ENCODE data around the gene SORCS1. TPM values are rescaled to one million over a fixed set of nuclear protein-coding genes. Genes with fewer than 3 reads are reported as not detected.

The SORCS1 gene
- total and polyA plus RNA-seq, 4 donors = 0.08 to 0.21 (median 0.09) TPM; not detected in 1

DNA sequence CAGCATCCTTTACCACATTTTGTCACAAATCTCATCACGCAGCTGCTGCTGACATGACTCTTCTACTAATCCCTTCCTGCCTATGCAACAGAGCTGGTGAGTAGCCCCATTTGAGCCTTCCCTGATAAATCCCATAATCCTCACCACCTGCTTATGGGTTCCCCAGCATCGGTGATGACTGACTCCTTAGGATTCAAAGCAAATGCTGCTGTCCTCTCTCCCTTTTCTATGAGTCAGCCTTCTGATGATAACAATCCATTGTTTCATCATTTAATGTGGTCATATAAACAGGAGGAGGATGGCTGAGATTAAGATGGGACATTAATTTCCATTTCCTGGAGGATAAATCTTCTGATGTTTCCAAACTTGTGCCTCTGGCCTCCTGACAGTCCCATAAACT lies 73.4 kb downstream of the SORCS1 start (continued):
- TF ChIP-seq, protein P1, sequence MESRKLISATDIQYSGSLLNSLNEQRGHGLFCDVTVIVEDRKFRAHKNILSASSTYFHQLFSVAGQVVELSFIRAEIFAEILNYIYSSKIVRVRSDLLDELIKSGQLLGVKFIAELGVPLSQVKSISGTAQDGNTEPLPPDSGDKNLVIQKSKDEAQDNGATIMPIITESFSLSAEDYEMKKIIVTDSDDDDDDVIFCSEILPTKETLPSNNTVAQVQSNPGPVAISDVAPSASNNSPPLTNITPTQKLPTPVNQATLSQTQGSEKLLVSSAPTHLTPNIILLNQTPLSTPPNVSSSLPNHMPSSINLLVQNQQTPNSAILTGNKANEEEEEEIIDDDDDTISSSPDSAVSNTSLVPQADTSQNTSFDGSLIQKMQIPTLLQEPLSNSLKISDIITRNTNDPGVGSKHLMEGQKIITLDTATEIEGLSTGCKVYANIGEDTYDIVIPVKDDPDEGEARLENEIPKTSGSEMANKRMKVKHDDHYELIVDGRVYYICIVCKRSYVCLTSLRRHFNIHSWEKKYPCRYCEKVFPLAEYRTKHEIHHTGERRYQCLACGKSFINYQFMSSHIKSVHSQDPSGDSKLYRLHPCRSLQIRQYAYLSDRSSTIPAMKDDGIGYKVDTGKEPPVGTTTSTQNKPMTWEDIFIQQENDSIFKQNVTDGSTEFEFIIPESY (IDR thresholded peaks at IDR 0.05) = no peak

DNA sequence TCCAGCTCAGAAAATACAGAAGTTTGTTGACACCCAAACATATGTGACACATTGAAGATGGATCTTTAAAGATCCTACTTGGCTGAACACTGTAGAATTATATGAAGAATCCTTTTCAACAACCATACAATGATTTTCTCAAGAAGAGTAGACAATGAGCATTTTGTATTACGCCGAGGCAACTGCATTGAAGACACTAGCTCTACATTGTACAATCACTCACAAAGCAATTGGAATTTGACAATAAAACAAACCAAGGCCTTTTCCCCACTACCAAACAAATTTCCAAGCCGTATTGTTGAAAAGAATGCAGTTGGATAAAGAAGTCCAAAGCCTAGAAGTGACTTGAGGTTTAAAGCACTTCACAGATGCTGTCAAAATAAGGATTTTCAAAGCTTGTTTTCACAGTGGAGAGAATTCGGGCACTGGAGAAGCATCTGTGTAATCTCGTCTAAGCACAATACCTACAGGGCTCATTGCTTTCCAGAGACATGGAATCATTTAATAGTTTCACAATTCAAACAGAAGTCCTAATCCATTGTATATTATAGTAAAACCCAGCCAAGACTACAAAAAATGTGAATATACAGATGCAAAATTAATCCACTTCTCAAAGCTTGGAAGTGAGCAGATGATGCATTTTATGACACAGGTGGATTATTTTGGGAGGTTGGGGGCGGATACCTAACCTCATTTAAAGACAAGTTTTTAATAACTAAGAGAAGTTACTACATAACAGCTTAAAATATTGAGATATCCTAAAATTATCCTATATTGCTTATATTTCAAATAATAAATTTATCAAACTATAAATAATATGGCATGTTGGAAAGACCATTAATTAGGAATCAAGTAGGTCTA lies 78.6 kb downstream of the SORCS1 start:
- Histone ChIP-seq H3K27ac (ENCODE audit: low read depth in 1 of 2, low read length in 2 of 2) (no peak overlapping the region), H3K4me1 (ENCODE audit: control insufficient read depth in 4 of 4, insufficient read depth in 4 of 4, low read length in 3 of 4) (no peaks in the 10 kb centered on the region), H3K4me3 (ENCODE audit: low read depth in 1 of 3, low read length in 3 of 3) (no peak overlapping the region), H3K36me3 (ENCODE audit: control insufficient read depth in 4 of 4, insufficient read depth in 3 of 4, low read depth in 1 of 4, low read length in 3 of 4) (no peaks in the 10 kb centered on the region), H3K27me3 (ENCODE audit: control insufficient read depth in 4 of 4, insufficient read depth in 4 of 4, low read length in 3 of 4) (no peaks in the 10 kb centered on the region), H3K9ac (ENCODE audit: low read depth in 1 of 2, low read length in 2 of 2) (no peak overlapping the region), H3K9me3 (ENCODE audit: control insufficient read depth in 4 of 4, low read length in 3 of 4) (no peaks in the 10 kb centered on the region)
- WGBS = 90% methylated on average over 6 of the region's 6 CpGs
- TF ChIP-seq HNF4A (conservative IDR thresholded peaks at IDR 0.05) = no peak
- TF ChIP-seq NR2F2 (IDR thresholded peaks at IDR 0.05) = no peak
- TF ChIP-seq FOXA2 (IDR thresholded peaks at IDR 0.05) = no peak
- TF ChIP-seq TAF1 (conservative IDR thresholded peaks at IDR 0.05) = no peak
- no peak for TF ChIP-seq EGR1 (IDR thresholded peaks at IDR 0.05; ENCODE audit: low read depth in 2 of 2)
- TF ChIP-seq HNF4G (IDR thresholded peaks at IDR 0.05) = no peak
- no peak for TF ChIP-seq FOXA1 (IDR thresholded peaks at IDR 0.05)
- TF ChIP-seq RXRA (IDR thresholded peaks at IDR 0.05) = no peak
- no peak for TF ChIP-seq RAD21 (IDR thresholded peaks at IDR 0.05)
- TF ChIP-seq, protein P2, sequence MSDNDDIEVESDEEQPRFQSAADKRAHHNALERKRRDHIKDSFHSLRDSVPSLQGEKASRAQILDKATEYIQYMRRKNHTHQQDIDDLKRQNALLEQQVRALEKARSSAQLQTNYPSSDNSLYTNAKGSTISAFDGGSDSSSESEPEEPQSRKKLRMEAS (IDR thresholded peaks at IDR 0.05) = no peak
- TF ChIP-seq, protein P3, sequence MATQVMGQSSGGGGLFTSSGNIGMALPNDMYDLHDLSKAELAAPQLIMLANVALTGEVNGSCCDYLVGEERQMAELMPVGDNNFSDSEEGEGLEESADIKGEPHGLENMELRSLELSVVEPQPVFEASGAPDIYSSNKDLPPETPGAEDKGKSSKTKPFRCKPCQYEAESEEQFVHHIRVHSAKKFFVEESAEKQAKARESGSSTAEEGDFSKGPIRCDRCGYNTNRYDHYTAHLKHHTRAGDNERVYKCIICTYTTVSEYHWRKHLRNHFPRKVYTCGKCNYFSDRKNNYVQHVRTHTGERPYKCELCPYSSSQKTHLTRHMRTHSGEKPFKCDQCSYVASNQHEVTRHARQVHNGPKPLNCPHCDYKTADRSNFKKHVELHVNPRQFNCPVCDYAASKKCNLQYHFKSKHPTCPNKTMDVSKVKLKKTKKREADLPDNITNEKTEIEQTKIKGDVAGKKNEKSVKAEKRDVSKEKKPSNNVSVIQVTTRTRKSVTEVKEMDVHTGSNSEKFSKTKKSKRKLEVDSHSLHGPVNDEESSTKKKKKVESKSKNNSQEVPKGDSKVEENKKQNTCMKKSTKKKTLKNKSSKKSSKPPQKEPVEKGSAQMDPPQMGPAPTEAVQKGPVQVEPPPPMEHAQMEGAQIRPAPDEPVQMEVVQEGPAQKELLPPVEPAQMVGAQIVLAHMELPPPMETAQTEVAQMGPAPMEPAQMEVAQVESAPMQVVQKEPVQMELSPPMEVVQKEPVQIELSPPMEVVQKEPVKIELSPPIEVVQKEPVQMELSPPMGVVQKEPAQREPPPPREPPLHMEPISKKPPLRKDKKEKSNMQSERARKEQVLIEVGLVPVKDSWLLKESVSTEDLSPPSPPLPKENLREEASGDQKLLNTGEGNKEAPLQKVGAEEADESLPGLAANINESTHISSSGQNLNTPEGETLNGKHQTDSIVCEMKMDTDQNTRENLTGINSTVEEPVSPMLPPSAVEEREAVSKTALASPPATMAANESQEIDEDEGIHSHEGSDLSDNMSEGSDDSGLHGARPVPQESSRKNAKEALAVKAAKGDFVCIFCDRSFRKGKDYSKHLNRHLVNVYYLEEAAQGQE (IDR thresholded peaks at IDR 0.05) = no peak
- TF ChIP-seq, protein P4, sequence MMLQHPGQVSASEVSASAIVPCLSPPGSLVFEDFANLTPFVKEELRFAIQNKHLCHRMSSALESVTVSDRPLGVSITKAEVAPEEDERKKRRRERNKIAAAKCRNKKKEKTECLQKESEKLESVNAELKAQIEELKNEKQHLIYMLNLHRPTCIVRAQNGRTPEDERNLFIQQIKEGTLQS (IDR thresholded peaks at IDR 0.05) = no peak
- TF ChIP-seq YY1 (IDR thresholded peaks at IDR 0.05) = no peak
- DNase-seq (ENCODE audit: low spot score) = no peak

DNA sequence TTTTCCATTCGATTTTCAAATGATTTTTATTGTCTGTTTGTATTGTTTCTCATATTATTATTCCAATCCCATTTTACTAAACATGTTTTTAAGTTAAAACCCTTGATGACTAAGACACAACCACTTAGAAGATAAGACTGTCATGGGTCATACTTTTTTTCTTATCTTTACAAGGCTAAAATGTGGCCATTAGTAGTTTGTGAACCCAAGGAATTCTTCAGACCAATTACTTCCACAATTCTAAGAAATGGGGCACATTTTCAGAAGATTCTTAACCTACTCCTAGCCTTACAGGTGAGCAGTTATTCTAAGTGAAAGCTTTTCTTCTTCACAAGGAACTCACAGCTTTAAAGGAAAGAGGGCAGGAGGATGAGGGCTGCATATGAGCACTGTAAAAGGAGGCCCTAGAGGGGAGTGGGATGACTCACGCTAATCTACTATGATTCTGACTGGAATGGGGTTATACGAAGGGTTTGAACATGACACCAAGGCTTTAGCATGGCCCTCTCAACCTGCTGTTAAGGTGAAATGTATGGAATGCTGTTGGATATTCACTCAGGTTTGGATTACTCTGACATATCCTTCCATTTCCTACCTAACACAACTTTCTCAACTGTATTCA lies 81.0 kb downstream of the SORCS1 start:
- WGBS = 72% methylated on average over 3 of the region's 3 CpGs
- Histone ChIP-seq H3K9ac (ENCODE audit: low read depth in 1 of 2, low read length in 2 of 2) (no peak overlapping the region), H3K27me3 (ENCODE audit: control insufficient read depth in 4 of 4, insufficient read depth in 4 of 4, low read length in 3 of 4) (no peaks in the 10 kb centered on the region), H3K36me3 (ENCODE audit: control insufficient read depth in 4 of 4, insufficient read depth in 3 of 4, low read depth in 1 of 4, low read length in 3 of 4) (no peaks in the 10 kb centered on the region), H3K9me3 (ENCODE audit: control insufficient read depth in 4 of 4, low read length in 3 of 4) (no peaks in the 10 kb centered on the region), H3K4me1 (ENCODE audit: control insufficient read depth in 4 of 4, insufficient read depth in 4 of 4, low read length in 3 of 4) (no peaks in the 10 kb centered on the region), H3K27ac (ENCODE audit: low read depth in 1 of 2, low read length in 2 of 2) (no peak overlapping the region), H3K4me3 (ENCODE audit: low read depth in 1 of 3, low read length in 3 of 3) (no peak overlapping the region)
- no peak for DNase-seq (ENCODE audit: low spot score)
- TF ChIP-seq, protein P1 (IDR thresholded peaks at IDR 0.05) = no peak
- TF ChIP-seq FOXA2 (IDR thresholded peaks at IDR 0.05) = no peak
- TF ChIP-seq, protein P3 (IDR thresholded peaks at IDR 0.05) = no peak
- TF ChIP-seq, protein P5, sequence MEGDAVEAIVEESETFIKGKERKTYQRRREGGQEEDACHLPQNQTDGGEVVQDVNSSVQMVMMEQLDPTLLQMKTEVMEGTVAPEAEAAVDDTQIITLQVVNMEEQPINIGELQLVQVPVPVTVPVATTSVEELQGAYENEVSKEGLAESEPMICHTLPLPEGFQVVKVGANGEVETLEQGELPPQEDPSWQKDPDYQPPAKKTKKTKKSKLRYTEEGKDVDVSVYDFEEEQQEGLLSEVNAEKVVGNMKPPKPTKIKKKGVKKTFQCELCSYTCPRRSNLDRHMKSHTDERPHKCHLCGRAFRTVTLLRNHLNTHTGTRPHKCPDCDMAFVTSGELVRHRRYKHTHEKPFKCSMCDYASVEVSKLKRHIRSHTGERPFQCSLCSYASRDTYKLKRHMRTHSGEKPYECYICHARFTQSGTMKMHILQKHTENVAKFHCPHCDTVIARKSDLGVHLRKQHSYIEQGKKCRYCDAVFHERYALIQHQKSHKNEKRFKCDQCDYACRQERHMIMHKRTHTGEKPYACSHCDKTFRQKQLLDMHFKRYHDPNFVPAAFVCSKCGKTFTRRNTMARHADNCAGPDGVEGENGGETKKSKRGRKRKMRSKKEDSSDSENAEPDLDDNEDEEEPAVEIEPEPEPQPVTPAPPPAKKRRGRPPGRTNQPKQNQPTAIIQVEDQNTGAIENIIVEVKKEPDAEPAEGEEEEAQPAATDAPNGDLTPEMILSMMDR (IDR thresholded peaks at IDR 0.05; ENCODE audit: low read depth, low read length, missing input control) = no peak
